H1 (cell line): ENCODE results near the gene SRRM3. TPM values are rescaled to one million over a fixed set of nuclear protein-coding genes. Genes with fewer than 3 reads are reported as not detected.

Experiments used
- ATF3 ChIP-seq: IDR thresholded peaks from 2 replicates; pipeline ENCODE4 v1.6.1; 2011; ENCODE audit warnings: low read depth, mild to moderate bottlenecking, low read length; ENCODE audit not compliant: insufficient read depth
- BACH1 ChIP-seq: IDR thresholded peaks from 2 replicates; pipeline ENCODE4 v1.6.1; 2012; ENCODE audit warnings: low read length, improper control_type of control experiment
- CBX5 ChIP-seq: fragments of 300-800, 300-1000 bp; sonication (generic); IDR thresholded peaks from 2 replicates; pipeline ENCODE4 v1.7.1; 2016; ENCODE audit warnings: antibody characterized with exemption, low read length, low read depth
- CEBPB ChIP-seq: IDR thresholded peaks from 2 replicates; pipeline ENCODE4 v1.6.1; 2012; ENCODE audit warnings: low read depth, low read length
- CREB1 ChIP-seq: IDR thresholded peaks from 2 replicates; pipeline ENCODE4 v1.6.1; 2012; ENCODE audit warnings: inconsistent platforms
- EP300 ChIP-seq, 2 experiments: IDR thresholded peaks; 1 replicate in 1 of 2; 2 replicates in 1 of 2; pipeline ENCODE4 v1.6.1; 2011 to 2012; ENCODE audit warnings: low read depth in 2 of 2, low read length in 2 of 2, mild to moderate bottlenecking in 2 of 2, borderline replicate concordance in 1 of 2, inconsistent platforms in 1 of 2, moderate library complexity in 1 of 2
- GABPA ChIP-seq: IDR thresholded peaks from 2 replicates; pipeline ENCODE4 v1.6.1; 2011; ENCODE audit warnings: mild to moderate bottlenecking, low read length, moderate library complexity, borderline replicate concordance; ENCODE audit not compliant: insufficient read depth
- HDAC6 ChIP-seq: IDR thresholded peaks from one replicate; pipeline ENCODE4 v1.7.1; 2012; ENCODE audit warnings: low read depth, mild to moderate bottlenecking, inconsistent platforms, low read length, moderate library complexity
- MAFK ChIP-seq: IDR thresholded peaks from 2 replicates; pipeline ENCODE4 v1.6.1; 2012; ENCODE audit warnings: low read depth, mild to moderate bottlenecking, improper control_type of control experiment, low read length
- PHF8 ChIP-seq: fragments of 200-600 bp; sonication (generic); conservative IDR thresholded peaks from 2 replicates; pipeline ENCODE4 v1.7.1; 2012; ENCODE audit warnings: low read depth, mild to moderate bottlenecking, inconsistent platforms, low read length, moderate library complexity
- POLR2AphosphoS5 ChIP-seq: IDR thresholded peaks from 2 replicates; pipeline ENCODE4 v1.6.1; 2011; ENCODE audit warnings: low read depth, low read length
- RNF2 ChIP-seq: fragments of 200-900, 300-1000 bp; sonication (generic); IDR thresholded peaks from 2 replicates; pipeline ENCODE4 v1.7.1; 2016; ENCODE audit warnings: borderline replicate concordance, low read depth, mild to moderate bottlenecking, antibody characterized with exemption, low read length; ENCODE audit not compliant: poor library complexity, severe bottlenecking; ENCODE audit errors: missing control alignments
- SIN3A ChIP-seq, 2 experiments: IDR thresholded peaks in 1 of 2; conservative IDR thresholded peaks in 1 of 2; 2 replicates each; pipeline ENCODE4 v1.6.1; 2011 to 2012; ENCODE audit warnings: low read length in 2 of 2, improper control_type of control experiment in 1 of 2, low read depth in 1 of 2, mild to moderate bottlenecking in 1 of 2
- SIRT6 ChIP-seq: IDR thresholded peaks from one replicate; pipeline ENCODE4 v1.7.1; 2012; ENCODE audit warnings: low read length, inconsistent platforms
- SRF ChIP-seq: IDR thresholded peaks from 2 replicates; pipeline ENCODE4 v1.6.1; 2011; ENCODE audit warnings: mild to moderate bottlenecking, low read depth, low read length, moderate library complexity
- SUZ12 ChIP-seq: fragments of 200-600 bp; sonication (generic); IDR thresholded peaks from 2 replicates; pipeline ENCODE4 v1.6.1; 2012; ENCODE audit warnings: mild to moderate bottlenecking, inconsistent platforms, low read length, moderate library complexity, mixed read lengths
- TBP ChIP-seq: IDR thresholded peaks from 2 replicates; pipeline ENCODE4 v1.6.1; 2011; ENCODE audit warnings: low read depth, low read length, improper control_type of control experiment
- TEAD4 ChIP-seq: IDR thresholded peaks from 2 replicates; pipeline ENCODE4 v1.6.1; 2012; ENCODE audit warnings: low read depth, low read length, inconsistent platforms, mixed read lengths
- USF2 ChIP-seq: IDR thresholded peaks from 2 replicates; pipeline ENCODE4 v1.6.1; 2011; ENCODE audit warnings: low read length, improper control_type of control experiment
- polyA plus RNA-seq, 7 experiments: library from polyadenylated mRNA; depleted of rRNA in 3 of 7; stranded (reverse) in 5 of 7; unstranded in 2 of 7; fragments of >200 nt in 5 of 7; fragments of 200-250 nt in 2 of 7; gene quantifications; 1 replicate in 5 of 7; 2 replicates in 1 of 7; 4 replicates in 1 of 7; pipeline versions ENCODE4 v1.2.1 to v1.2.3, GENCODE V29; 2011 to 2013; ENCODE audit warnings: missing spikeins in 2 of 7, mixed read lengths in 2 of 7
- total RNA-seq: library from RNA; stranded (reverse); fragmentation: NEBNext Ultra II Directional; extraction: Animal tissue kit (Norgen Biotek cat#: 25700); gene quantifications from 2 replicates; pipeline ENCODE4 v1.2.1, GENCODE V29; 2021
- TF ChIP-seq, protein P1 (sequence below): IDR thresholded peaks from 2 replicates; pipeline ENCODE4 v1.6.1; 2012; ENCODE audit warnings: low read length, inconsistent platforms

The SRRM3 gene
- total and polyA plus RNA-seq, 2 of the 8 experiments (the other 6 are each of a cell fraction or from before 2014, with no cell fraction given) = 10.4 to 17.4 TPM

GRCh38 chr7:76166404-76167255 is 35.1 kb upstream of the SRRM3 start (continued):
- TF ChIP-seq PHF8 = peak; percentile 75
- no peak; the same call in 1 of the 2 replicates for TF ChIP-seq SRF
- no peak for TF ChIP-seq CBX5
- TF ChIP-seq ATF3 = no peak
- TF ChIP-seq SIRT6 = no peak
- TF ChIP-seq HDAC6 = no peak
- peak; percentile 99 for TF ChIP-seq CREB1
- TF ChIP-seq POLR2AphosphoS5 = peak; percentile 87
- no peak for TF ChIP-seq MAFK
- TF ChIP-seq, protein P1, sequence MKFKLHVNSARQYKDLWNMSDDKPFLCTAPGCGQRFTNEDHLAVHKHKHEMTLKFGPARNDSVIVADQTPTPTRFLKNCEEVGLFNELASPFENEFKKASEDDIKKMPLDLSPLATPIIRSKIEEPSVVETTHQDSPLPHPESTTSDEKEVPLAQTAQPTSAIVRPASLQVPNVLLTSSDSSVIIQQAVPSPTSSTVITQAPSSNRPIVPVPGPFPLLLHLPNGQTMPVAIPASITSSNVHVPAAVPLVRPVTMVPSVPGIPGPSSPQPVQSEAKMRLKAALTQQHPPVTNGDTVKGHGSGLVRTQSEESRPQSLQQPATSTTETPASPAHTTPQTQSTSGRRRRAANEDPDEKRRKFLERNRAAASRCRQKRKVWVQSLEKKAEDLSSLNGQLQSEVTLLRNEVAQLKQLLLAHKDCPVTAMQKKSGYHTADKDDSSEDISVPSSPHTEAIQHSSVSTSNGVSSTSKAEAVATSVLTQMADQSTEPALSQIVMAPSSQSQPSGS = no peak; the same call in 1 of the 2 replicates
- TF ChIP-seq CEBPB = no peak
- no peak for TF ChIP-seq SIN3A (conservative IDR thresholded peaks at IDR 0.05 in 1 of 2, IDR thresholded peaks at IDR 0.05 in 1 of 2; ENCODE audit: low read depth in 1 of 2, low read length in 2 of 2)
- TF ChIP-seq TEAD4 = no peak
- TF ChIP-seq BACH1 = no peak
- TF ChIP-seq EP300 (IDR thresholded peaks at IDR 0.05; ENCODE audit: borderline replicate concordance in 1 of 2, low read depth in 2 of 2, low read length in 2 of 2) = peak in 1 of 2 experiments; percentile 68; a peak in 1 of 3 replicates
- no peak for TF ChIP-seq RNF2
- no peak for TF ChIP-seq SUZ12
- TF ChIP-seq TBP = peak; percentile 88
- no peak for TF ChIP-seq GABPA
- TF ChIP-seq USF2 = no peak
